Right hindlimb (tissue), 1 donor: ENCODE measurements around the gene PHF21A.
"Not testable (repeated sequence)": the region's sequence is repeated elsewhere in the genome, so short reads cannot be mapped to it uniquely, and the experiment has no call there.

ENCODE experiments used
- DNase-seq: peaks from one replicate; pipeline ENCODE4 v3.0.0-alpha.2; 2018

PHF21A gene

DNA sequence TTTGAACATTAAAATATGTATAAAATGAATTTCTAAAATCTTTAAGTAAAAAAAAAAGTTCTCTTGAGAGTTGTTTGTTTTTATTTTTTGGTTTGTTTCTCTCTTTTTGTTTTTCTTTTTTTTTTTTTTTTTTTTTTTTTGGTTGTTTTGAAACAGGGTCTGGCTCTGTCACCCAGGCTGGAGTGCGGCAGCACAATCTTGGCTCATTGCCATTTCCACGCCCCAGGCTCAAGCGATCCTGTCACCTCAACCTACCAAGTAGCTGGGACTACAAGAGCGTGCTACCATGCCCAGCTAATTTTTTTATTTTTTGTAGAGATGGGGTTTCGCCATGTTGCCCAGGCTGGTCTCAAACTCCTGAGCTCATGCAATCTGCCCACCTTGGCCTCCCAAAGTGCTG, 139.4 kb downstream of the PHF21A start:
- DNase-seq = not testable (repeated sequence)

GRCh38 chr11:45974806-45975205, 146.4 kb downstream of the PHF21A start:
- no peak for DNase-seq

DNA sequence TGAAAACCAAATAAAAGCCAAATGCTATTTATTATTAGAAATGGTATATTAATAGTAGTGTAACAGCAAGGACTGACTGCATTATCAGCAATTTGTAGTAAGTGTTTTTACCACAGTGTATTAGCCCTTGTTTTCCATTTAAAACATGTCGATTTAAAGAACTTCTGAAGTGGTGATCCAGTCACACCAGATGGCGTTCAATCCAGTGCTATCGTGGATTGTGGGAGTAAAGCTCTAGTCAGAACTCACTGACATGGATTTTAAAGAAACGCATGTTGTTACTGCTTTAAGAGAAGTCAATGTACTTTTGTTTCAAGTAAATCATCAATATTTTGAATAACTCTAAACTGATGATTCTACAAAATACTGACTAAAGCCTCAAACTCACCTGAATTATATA, 147.7 kb downstream of the PHF21A start:
- DNase-seq = no peak

- DNase-seq = no peak
These were observed 152.4 kb downstream of the PHF21A start for GRCh38 chr11:45968901-45969300.

- DNase-seq = no peak
These were observed 153.7 kb downstream of the PHF21A start for GRCh38 chr11:45967506-45967905.

GRCh38 chr11:45964911-45965389, 156.3 kb downstream of the PHF21A start:
- peak; percentile 78 for DNase-seq

DNA sequence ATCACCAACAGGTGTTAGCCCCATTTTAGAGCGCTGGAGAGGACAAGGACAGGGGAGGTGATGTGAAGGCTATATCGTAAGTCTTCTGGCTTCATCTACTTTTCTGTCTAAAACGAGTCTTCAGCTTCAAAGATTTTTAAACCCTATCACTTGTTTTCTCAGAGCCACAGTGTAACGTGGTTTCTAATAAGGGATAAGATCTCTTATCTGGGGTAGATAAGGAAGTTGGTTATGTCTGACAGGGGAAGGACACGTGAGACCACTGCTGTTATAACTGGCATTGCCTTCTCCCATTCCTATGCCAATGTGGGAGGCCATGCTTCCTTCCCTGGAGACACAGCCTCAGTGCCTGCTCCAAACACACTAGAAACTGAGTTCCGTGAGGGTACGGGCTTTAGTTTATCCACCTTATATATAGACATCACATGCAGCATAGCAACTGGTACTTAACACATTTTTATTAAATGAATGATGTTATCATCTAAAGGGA, 159.5 kb downstream of the PHF21A start:
- no peak for DNase-seq

GRCh38 chr11:45960387-45961095, 160.7 kb downstream of the PHF21A start:
- DNase-seq = no peak

GRCh38 chr11:45959851-45960250, 161.4 kb downstream of the PHF21A start:
- DNase-seq = no peak

DNA sequence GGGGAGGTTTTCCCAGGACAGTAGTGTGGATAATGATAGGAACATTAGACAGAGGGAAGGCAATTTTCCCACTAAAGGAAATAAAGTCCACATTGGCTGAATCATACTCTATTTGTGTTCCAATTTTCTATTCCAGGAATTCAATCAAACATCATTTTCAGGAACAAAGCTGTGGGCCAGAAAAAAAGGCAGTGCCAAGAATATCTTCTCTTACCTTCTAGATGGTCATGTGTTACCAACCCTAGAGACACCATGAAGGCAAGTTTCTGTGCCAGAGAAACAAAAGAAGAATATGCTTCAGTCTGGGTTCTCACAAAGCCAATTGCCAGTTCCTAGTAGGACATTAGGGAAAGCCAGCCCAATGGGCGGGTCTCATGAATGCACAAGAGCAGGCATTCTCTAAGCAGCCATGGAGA, 171.3 kb downstream of the PHF21A start:
- DNase-seq = no peak

DNA sequence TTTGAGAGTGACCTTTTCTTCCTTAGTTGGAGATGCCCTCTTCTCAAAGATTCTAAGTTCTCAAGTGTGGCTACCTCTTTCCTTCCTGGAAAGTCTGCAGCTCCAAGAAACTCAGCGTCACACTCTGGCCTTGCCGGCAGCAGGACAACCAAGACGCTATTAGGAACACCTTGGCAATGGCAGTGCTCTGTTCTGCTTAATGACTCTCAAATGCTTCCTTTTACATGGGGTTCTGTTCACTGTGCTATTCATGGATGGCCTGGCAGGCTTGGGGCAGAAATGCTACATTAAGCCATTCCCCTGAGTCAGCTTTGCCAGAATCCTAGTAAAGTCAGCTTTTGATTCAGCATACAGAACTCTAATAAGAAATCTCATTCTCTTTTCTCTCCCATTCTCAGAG, 172.9 kb downstream of the PHF21A start:
- DNase-seq = no peak

GRCh38 chr11:45947885-45948284, 173.4 kb downstream of the PHF21A start:
- no peak for DNase-seq

GRCh38 chr11:45945397-45945999, 175.8 kb downstream of the PHF21A start:
- DNase-seq = no peak

DNA sequence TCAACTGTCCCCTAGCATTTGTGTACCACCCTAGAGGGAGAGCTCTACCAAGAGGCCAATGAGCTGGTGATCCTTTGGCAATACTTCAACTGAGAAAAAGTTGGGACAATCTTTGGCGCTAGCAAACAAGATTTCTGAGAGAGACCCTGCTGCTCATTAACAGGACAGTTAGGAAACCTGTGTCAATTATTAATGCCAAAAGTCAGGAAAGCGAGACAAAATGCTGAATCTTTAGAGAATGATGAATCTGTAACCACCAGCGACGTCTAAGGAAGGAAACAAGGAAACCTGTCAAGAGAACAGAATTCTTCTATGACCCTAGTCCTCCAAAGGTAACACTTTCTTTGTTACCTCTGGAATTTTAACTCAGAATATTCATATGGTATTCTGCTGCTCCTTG, 178.9 kb downstream of the PHF21A start:
- no peak for DNase-seq

DNA sequence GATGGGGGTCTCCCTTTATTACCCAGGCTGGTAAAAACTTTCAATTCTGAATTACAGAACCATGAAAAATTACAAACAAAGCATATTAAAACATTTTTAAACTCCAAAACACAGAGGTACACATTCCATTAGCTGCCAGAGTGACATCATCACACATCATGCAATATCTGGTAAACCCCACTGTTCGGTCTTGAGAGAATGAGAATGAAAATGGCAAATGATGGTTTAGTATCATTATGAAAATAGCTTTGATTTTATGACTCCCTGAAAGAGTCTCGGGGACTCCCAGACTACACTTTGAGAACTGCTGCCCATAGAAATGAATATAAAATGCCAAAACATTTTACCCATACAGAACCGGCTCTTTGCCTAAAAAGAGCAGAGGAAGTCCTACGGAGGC, 180.0 kb downstream of the PHF21A start:
- DNase-seq = no peak

DNA sequence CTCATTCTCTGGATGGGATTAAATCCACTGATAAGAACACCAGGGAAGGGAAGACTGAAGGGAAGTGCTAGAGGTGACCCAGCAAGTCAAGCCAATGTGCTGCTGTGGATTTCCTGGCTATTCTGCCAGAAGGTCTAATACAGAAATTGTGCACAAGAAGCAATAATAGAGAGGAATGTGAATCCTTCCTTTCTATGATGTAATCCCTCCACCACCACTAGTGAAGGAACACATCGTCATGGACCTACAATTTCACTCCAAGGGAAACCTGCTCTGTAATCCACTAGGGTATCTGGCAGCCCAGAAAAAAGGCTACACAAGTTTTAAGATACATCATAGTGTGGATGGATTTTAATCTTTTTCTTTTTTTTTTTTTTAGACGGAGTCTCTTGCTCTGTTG, 181.4 kb downstream of the PHF21A start:
- no peak for DNase-seq

DNA sequence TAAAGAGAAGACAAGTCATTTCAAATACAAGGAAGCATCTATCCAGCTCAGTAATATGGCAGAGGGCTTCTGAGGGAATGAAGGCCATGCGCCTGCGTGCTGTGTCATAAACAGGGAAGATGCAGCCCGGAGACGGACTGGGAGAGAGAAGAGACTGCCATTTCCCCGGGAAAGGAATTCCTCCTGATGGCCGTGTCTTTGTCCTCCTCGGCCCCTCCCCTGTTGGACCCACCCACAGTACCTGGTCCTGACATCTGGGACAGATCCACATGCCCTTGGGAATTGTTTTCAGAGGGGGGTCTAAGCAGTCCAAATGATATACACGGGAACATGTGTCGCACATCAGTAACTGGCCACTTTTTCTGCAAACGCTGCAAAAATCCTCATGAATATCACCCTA, 183.3 kb downstream of the PHF21A start:
- no peak for DNase-seq

DNA sequence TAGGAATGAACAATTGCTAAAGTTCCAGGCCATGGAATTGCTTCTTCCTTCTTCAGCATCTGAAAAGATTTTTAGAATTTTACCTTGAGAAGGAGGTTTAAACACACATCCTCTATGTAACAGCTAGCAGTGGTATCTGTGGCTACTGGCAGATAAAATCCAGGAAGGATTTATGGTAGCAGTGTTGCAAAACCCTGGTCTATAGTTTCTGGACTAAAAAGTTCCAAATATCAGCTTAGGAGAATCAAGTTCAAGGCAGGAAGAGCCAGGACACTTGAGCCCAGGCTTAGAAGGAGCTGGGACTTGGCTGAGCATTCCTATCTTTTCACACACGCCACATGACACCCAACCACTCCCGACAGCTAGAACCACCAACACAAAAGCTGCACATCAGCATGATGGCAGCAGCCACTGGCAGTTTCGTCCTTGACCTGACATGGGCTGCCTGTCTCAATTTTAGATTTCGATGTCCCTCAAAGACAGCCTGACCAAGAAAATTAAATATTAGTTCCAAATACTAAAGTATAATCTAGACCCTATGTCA, 184.7 kb downstream of the PHF21A start:
- no peak for DNase-seq

- peak; percentile 11 for DNase-seq
These were observed 185.7 kb downstream of the PHF21A start for GRCh38 chr11:45935349-45936064.

GRCh38 chr11:45934580-45935318, 186.5 kb downstream of the PHF21A start:
- DNase-seq = no peak

DNA sequence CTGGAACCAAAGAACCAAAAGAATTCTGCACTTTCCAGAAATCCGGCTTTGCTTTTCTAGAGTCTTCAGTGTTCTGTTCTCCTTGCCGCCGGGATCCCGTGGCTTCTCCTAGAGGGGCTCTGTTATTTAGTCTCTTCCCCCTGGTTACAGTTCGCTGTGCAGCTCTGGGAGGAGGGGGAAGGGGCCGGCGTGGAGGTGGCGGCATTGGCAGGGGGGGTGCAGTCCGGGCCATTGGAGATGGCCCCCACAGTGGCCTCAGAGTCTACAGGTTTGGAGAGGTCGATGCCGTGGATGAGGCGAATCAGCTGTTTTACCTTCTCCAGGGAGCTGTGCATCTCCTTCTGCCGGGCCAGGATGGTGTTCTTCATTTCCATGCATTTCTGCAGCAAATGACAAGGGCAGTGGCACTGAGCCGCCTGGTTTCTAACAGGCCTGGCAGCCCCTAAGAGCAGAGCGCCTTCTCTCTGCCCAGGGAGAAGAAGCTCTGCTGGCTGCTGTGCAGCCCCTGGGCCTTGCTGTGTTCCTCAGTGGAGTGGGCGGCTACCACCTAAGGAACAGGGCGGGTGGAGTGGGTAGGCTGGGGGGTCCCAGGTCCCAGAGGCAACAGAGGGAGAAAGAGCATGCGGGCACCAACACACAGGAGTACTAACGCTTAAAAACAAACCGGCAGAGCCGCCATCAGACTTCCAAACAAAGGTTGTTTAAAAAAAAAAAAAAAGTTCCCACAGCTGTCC, 187.2 kb downstream of the PHF21A start:
- DNase-seq = peak; percentile 7
